A549 (cell line): ENCODE measurements around the gene CCDC187.

ENCODE experiments used
- CEBPB ChIP-seq, 2 experiments: fragments of >200 bp in 1 of 2; sonication (Bioruptor Twin) in 1 of 2; formaldehyde crosslinking in 1 of 2; IDR thresholded peaks; 2 replicates each; pipeline ENCODE4 v1.6.1; 2012 to 2016
- CHD2 ChIP-seq: fragments of 150-350 bp; IDR thresholded peaks from 2 replicates; pipeline ENCODE4 v1.6.1; 2014; ENCODE audit warnings: low read length; ENCODE audit not compliant: partially characterized antibody
- CTCF ChIP-seq: fragments of >200 bp; sonication (Bioruptor Twin); formaldehyde crosslinking; IDR thresholded peaks from 3 replicates; pipeline ENCODE4 v1.5.1; 2016

- no peak for TF ChIP-seq CTCF
- no peak for TF ChIP-seq CHD2
- no peak for TF ChIP-seq CEBPB (IDR thresholded peaks at IDR 0.05)
Observed at GRCh38 chr9:136302527-136302926, 1.4 kb downstream of the CCDC187 start.
